H1 (cell line): Measurements from ENCODE around the gene TTC9. TPM values are rescaled to one million over a fixed set of nuclear protein-coding genes. Genes with fewer than 3 reads are reported as not detected.

ENCODE experiments used
- SIN3A ChIP-seq, 2 experiments: IDR thresholded peaks in 1 of 2; conservative IDR thresholded peaks in 1 of 2; 2 replicates each; pipeline ENCODE4 v1.6.1; 2011 to 2012; ENCODE audit warnings: low read length in 2 of 2, improper control_type of control experiment in 1 of 2, low read depth in 1 of 2, mild to moderate bottlenecking in 1 of 2
- SRF ChIP-seq: IDR thresholded peaks from 2 replicates; pipeline ENCODE4 v1.6.1; 2011; ENCODE audit warnings: mild to moderate bottlenecking, low read depth, low read length, moderate library complexity
- polyA plus RNA-seq, 7 experiments: library from polyadenylated mRNA; depleted of rRNA in 3 of 7; stranded (reverse) in 5 of 7; unstranded in 2 of 7; fragments of >200 nt in 5 of 7; fragments of 200-250 nt in 2 of 7; gene quantifications; 1 replicate in 5 of 7; 2 replicates in 1 of 7; 4 replicates in 1 of 7; pipeline versions ENCODE4 v1.2.1 to v1.2.3, GENCODE V29; 2011 to 2013; ENCODE audit warnings: missing spikeins in 2 of 7, mixed read lengths in 2 of 7
- total RNA-seq: library from RNA; stranded (reverse); fragmentation: NEBNext Ultra II Directional; extraction: Animal tissue kit (Norgen Biotek cat#: 25700); gene quantifications from 2 replicates; pipeline ENCODE4 v1.2.1, GENCODE V29; 2021

TTC9 gene
- total and polyA plus RNA-seq, 2 of the 8 experiments (the other 6 are each of a cell fraction or from before 2014, with no cell fraction given) = 21.0 to 29.5 TPM

- TF ChIP-seq SIN3A (conservative IDR thresholded peaks at IDR 0.05 in 1 of 2, IDR thresholded peaks at IDR 0.05 in 1 of 2; ENCODE audit: low read depth in 1 of 2, low read length in 2 of 2) (peak in 1 of 2 experiments; percentile 44; a peak in 1 of 4 replicates), SRF (no peak)
Observed at GRCh38 chr14:70641548-70642302, at the start of gene TTC9 (continued).
